ENCODE data around the gene FOXP1. TPM values are rescaled to one million over a fixed set of nuclear protein-coding genes. Genes with fewer than 3 reads are reported as not detected.

FOXP1 gene
- total RNA-seq, 1 experiment from 2014 or later: 75.3 TPM

DNA sequence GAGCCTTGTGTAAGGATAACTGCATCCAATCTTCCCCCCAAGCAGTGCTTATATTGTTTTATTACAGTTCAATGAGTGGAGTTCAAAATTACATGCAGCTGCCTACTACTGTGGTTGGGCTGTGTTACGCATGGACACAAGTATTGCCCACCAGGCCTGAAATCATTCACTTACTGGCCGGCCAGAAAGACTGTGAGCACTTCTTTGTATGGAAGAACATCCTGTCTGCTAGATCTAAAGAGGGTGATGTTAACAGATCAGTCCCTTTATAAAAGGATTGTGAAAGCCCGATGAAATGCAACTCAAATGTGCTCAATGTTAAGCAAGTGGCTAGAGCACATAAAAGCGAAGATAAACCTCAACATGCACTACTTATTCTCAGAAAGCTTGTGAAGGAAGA lies 132.5 kb downstream of the FOXP1 start:
- Histone ChIP-seq H3K79me2 (ENCODE audit: insufficient read depth, low read length) (no peaks in the 10 kb centered on the region), H2BK12ac (ENCODE audit: insufficient read length, low read depth, low read length) (no peak overlapping the region), H4K20me1 (ENCODE audit: control insufficient read depth, insufficient read depth, insufficient read length) (no peaks in the 10 kb centered on the region)

More for the DNA sequence above, 132.5 kb downstream of the FOXP1 start:
- Histone ChIP-seq H3K23ac (ENCODE audit: insufficient read length, low read depth, low read length) (no peak overlapping the region), H4K5ac (ENCODE audit: insufficient read length, low read depth, low read length) (no peak overlapping the region), H4K91ac (ENCODE audit: insufficient read length, low read depth, low read length) (no peak overlapping the region), H2BK20ac (ENCODE audit: low read depth, low read length, poor library complexity, severe bottlenecking) (no peak overlapping the region), H3K4me1 (ENCODE audit: insufficient read depth, low read length) (peaks cover 4% of the 10 kb centered on the region; the same call in 1 of the 2 replicates), H2AK5ac (ENCODE audit: insufficient read length, low read length) (no peak overlapping the region), H2BK15ac (ENCODE audit: low read depth, low read length) (no peak overlapping the region), H4K8ac (replicated peaks; ENCODE audit: insufficient read length, low read depth, low read length) (no peak overlapping the region), H3T11ph (ENCODE audit: low read length) (no peak overlapping the region), H2AFZ (ENCODE audit: low read length) (no peak overlapping the region), H3K27me3 (ENCODE audit: insufficient read depth, low read length) (no peaks in the 10 kb centered on the region), H3K4me2 (ENCODE audit: insufficient read depth, insufficient read length, low read length) (no peak overlapping the region), H3K79me1 (ENCODE audit: insufficient read depth, low read depth, low read length, poor library complexity, severe bottlenecking) (no peaks in the 10 kb centered on the region), H3K27ac (ENCODE audit: insufficient read length, low read depth, low read length) (no peak overlapping the region), H2BK5ac (ENCODE audit: insufficient read length, low read length) (no peak overlapping the region), H3K18ac (ENCODE audit: insufficient read length, low read depth, low read length) (no peak overlapping the region), H3K23me2 (ENCODE audit: insufficient read length, low read depth, low read length, poor library complexity, severe bottlenecking) (no peaks in the 10 kb centered on the region), H3K9me3 (ENCODE audit: control insufficient read depth, low read depth, low read length) (no peaks in the 10 kb centered on the region), H3K56ac (ENCODE audit: insufficient read length, low read depth, low read length) (no peak overlapping the region), H2BK120ac (ENCODE audit: low read depth, low read length, poor library complexity, severe bottlenecking) (no peak overlapping the region), H3K14ac (ENCODE audit: insufficient read depth, low read length) (no peak overlapping the region), H3K4ac (ENCODE audit: low read depth, low read length) (no peak overlapping the region), H3K9ac (ENCODE audit: extremely low read depth, insufficient read length, low read length) (no peak overlapping the region)
- no CpG with 5 or more reads among the region's 4 CpGs for WGBS (ENCODE audit: extremely low coverage, insufficient read length, low lambda C conversion rate)
- Mint-ChIP-seq H3K36me3 (ENCODE audit: insufficient read depth in 1 of 3, low read depth in 3 of 3) (no peaks in the 10 kb centered on the region), H3K4me3 (no peak overlapping the region), H3K27me3 (ENCODE audit: low read depth) (no peaks in the 10 kb centered on the region), H3K4me1 (peaks cover 34 to 41% of the 10 kb centered on the region in 2 experiments), H3K9me3 (no peaks in the 10 kb centered on the region), H3K27ac (no peak overlapping the region)
- DNase-seq: no peak
- TF ChIP-seq, protein P1, sequence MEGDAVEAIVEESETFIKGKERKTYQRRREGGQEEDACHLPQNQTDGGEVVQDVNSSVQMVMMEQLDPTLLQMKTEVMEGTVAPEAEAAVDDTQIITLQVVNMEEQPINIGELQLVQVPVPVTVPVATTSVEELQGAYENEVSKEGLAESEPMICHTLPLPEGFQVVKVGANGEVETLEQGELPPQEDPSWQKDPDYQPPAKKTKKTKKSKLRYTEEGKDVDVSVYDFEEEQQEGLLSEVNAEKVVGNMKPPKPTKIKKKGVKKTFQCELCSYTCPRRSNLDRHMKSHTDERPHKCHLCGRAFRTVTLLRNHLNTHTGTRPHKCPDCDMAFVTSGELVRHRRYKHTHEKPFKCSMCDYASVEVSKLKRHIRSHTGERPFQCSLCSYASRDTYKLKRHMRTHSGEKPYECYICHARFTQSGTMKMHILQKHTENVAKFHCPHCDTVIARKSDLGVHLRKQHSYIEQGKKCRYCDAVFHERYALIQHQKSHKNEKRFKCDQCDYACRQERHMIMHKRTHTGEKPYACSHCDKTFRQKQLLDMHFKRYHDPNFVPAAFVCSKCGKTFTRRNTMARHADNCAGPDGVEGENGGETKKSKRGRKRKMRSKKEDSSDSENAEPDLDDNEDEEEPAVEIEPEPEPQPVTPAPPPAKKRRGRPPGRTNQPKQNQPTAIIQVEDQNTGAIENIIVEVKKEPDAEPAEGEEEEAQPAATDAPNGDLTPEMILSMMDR (conservative IDR thresholded peaks at IDR 0.05): no peak

Data from H9 (cell line).